Fibroblast of lung (primary cell): Measurements from ENCODE around the gene FHIT. TPM values are rescaled to one million over a fixed set of nuclear protein-coding genes. Genes with fewer than 3 reads are reported as not detected.

ENCODE experiments used
- DNase-seq, 2 donors: peaks; one replicate each; pipeline versions ENCODE4 v3.0.0 to v3.0.0-alpha.2; 2010; ENCODE audit warnings: low read depth in 2 of 2
- H2AFZ ChIP-seq: 2 replicates; pipeline ENCODE4 v1.5.1; 2012; ENCODE audit warnings: low read length, control low read depth, inconsistent platforms
- H3K27ac ChIP-seq: 2 replicates; pipeline ENCODE4 v1.5.1; 2011; ENCODE audit warnings: low read length, control low read depth; ENCODE audit not compliant: insufficient read depth
- H3K27me3 ChIP-seq: 2 replicates; pipeline ENCODE4 v1.5.1; 2011; ENCODE audit warnings: mild to moderate bottlenecking, low read length; ENCODE audit not compliant: control insufficient read depth, insufficient read depth
- H3K36me3 ChIP-seq: 2 replicates; pipeline ENCODE4 v1.5.1; 2011; ENCODE audit warnings: low read length; ENCODE audit not compliant: control insufficient read depth, insufficient read depth
- H3K4me1 ChIP-seq: 2 replicates; pipeline ENCODE4 v1.5.1; 2011; ENCODE audit warnings: low read length; ENCODE audit not compliant: control insufficient read depth, insufficient read depth; ENCODE audit errors: extremely low read depth
- H3K4me2 ChIP-seq: 2 replicates; pipeline ENCODE4 v1.5.1; 2011; ENCODE audit warnings: low read length, control low read depth; ENCODE audit not compliant: insufficient read depth; ENCODE audit errors: extremely low read depth
- H3K4me3 ChIP-seq, 4 experiments: fragments of 200-600 bp in 1 of 4; sonication (generic) in 1 of 4; replicated peaks in 1 of 4; 2 replicates each; pipeline ENCODE4 v1.5.1; 2011 to 2016; ENCODE audit warnings: low read length in 4 of 4, low read depth in 3 of 4, mild to moderate bottlenecking in 3 of 4, control low read depth in 2 of 4, inconsistent platforms in 1 of 4, mixed read lengths in 1 of 4; ENCODE audit not compliant: insufficient read depth in 1 of 4; ENCODE audit errors: control extremely low read depth in 1 of 4
- H3K79me2 ChIP-seq: 2 replicates; pipeline ENCODE4 v1.5.1; 2012; ENCODE audit warnings: mild to moderate bottlenecking, low read length, inconsistent platforms; ENCODE audit not compliant: control insufficient read depth, insufficient read depth
- H3K9ac ChIP-seq: 2 replicates; pipeline ENCODE4 v1.5.1; 2011; ENCODE audit warnings: mild to moderate bottlenecking, low read length, control low read depth; ENCODE audit not compliant: insufficient read depth
- H3K9me3 ChIP-seq: 2 replicates; pipeline ENCODE4 v1.5.1; 2012; ENCODE audit warnings: low read depth, low read length; ENCODE audit not compliant: control insufficient read depth, insufficient read depth
- H4K20me1 ChIP-seq: 2 replicates; pipeline ENCODE4 v1.5.1; 2011; ENCODE audit warnings: low read length; ENCODE audit not compliant: control insufficient read depth, insufficient read depth; ENCODE audit errors: extremely low read depth
- CTCF ChIP-seq, 2 donors: IDR thresholded peaks in 1 of 2; conservative IDR thresholded peaks in 1 of 2; 1 replicate in 1 of 2; 2 replicates in 1 of 2; pipeline ENCODE4 v1.5.1; 2011 to 2012; ENCODE audit warnings: low read length in 2 of 2, control low read depth in 1 of 2, inconsistent platforms in 1 of 2, low read depth in 1 of 2, mild to moderate bottlenecking in 1 of 2
- EZH2 ChIP-seq: IDR thresholded peaks from 2 replicates; pipeline ENCODE4 v1.5.1; 2012; ENCODE audit warnings: low read length, control low read depth, mild to moderate bottlenecking; ENCODE audit errors: missing control alignments
- polyA plus RNA-seq, 2 donors: library from polyadenylated mRNA; depleted of rRNA in 1 of 2; stranded (reverse) in 1 of 2; unstranded in 1 of 2; fragments of >200 nt; gene quantifications; 2 replicates each; pipeline ENCODE4 v1.2.1, GENCODE V29; 2011 to 2012; ENCODE audit warnings: missing spikeins in 1 of 2
- total RNA-seq: library from RNA; depleted of rRNA; stranded (reverse); fragments of >200 nt; gene quantifications from 2 replicates; pipeline ENCODE4 v1.2.1, GENCODE V29; 2014

Gene FHIT
- total and polyA plus RNA-seq, 2 donors (not counting 1 experiment from before 2014, with no cell fraction given) = 0.79 to 2.1 TPM

- H3K27me3 ChIP-seq = no peaks in the 10 kb centered on the region
These were observed 1294.1 kb downstream of the FHIT start for GRCh38 chr3:59957150-59957549.

GRCh38 chr3:59953104-59953503 is 1298.1 kb downstream of the FHIT start:
- Histone ChIP-seq H3K27me3 (no peaks in the 10 kb centered on the region), H3K27ac (no peak overlapping the region), H2AFZ (no peak overlapping the region), H3K36me3 (no peaks in the 10 kb centered on the region), H3K4me2 (no peak overlapping the region), H3K79me2 (no peaks in the 10 kb centered on the region), H3K9me3 (no peaks in the 10 kb centered on the region), H3K9ac (no peak overlapping the region), H3K4me3 (no peak overlapping the region), H4K20me1 (no peaks in the 10 kb centered on the region), H3K4me1 (no peaks in the 10 kb centered on the region)
- TF ChIP-seq CTCF (conservative IDR thresholded peaks at IDR 0.05 in 1 of 2, IDR thresholded peaks at IDR 0.05 in 1 of 2; ENCODE audit: low read depth in 1 of 2, low read length in 2 of 2) (no peak), EZH2 (no peak)
- DNase-seq = no peak

More at GRCh38 chr3:59957150-59957549, 1294.1 kb downstream of the FHIT start:
- no peak overlapping the region for H3K4me2 ChIP-seq
- no peaks in the 10 kb centered on the region for H3K9me3 ChIP-seq
- no peaks in the 10 kb centered on the region for H3K36me3 ChIP-seq
- H3K4me3 ChIP-seq = no peak overlapping the region
- H3K9ac ChIP-seq = no peak overlapping the region
- no peak overlapping the region for H3K27ac ChIP-seq
- no peak for TF ChIP-seq CTCF (conservative IDR thresholded peaks at IDR 0.05 in 1 of 2, IDR thresholded peaks at IDR 0.05 in 1 of 2; ENCODE audit: low read depth in 1 of 2, low read length in 2 of 2)
- TF ChIP-seq EZH2 = no peak
- no peaks in the 10 kb centered on the region for H3K79me2 ChIP-seq
- H4K20me1 ChIP-seq = no peaks in the 10 kb centered on the region
- no peak for DNase-seq
- no peaks in the 10 kb centered on the region for H3K4me1 ChIP-seq
- H2AFZ ChIP-seq = no peak overlapping the region

GRCh38 chr3:59949311-59949710 is 1301.9 kb downstream of the FHIT start:
- no peaks in the 10 kb centered on the region for H3K27me3 ChIP-seq
- TF ChIP-seq CTCF (conservative IDR thresholded peaks at IDR 0.05 in 1 of 2, IDR thresholded peaks at IDR 0.05 in 1 of 2; ENCODE audit: low read depth in 1 of 2, low read length in 2 of 2) (no peak), EZH2 (no peak)
- no peaks in the 10 kb centered on the region for H3K4me1 ChIP-seq
- H3K9ac ChIP-seq = no peak overlapping the region
- no peaks in the 10 kb centered on the region for H3K36me3 ChIP-seq
- no peaks in the 10 kb centered on the region for H4K20me1 ChIP-seq
- no peaks in the 10 kb centered on the region for H3K79me2 ChIP-seq
- H3K9me3 ChIP-seq = no peaks in the 10 kb centered on the region
- no peak overlapping the region for H3K4me3 ChIP-seq
- H2AFZ ChIP-seq = no peak overlapping the region
- H3K4me2 ChIP-seq = no peak overlapping the region
- DNase-seq = no peak
- no peak overlapping the region for H3K27ac ChIP-seq
